ENCODE results near the gene NANS.
"Not testable (repeated sequence)": the region's sequence is repeated elsewhere in the genome, so short reads cannot be mapped to it uniquely, and the experiment has no call there.

NANS gene

DNA sequence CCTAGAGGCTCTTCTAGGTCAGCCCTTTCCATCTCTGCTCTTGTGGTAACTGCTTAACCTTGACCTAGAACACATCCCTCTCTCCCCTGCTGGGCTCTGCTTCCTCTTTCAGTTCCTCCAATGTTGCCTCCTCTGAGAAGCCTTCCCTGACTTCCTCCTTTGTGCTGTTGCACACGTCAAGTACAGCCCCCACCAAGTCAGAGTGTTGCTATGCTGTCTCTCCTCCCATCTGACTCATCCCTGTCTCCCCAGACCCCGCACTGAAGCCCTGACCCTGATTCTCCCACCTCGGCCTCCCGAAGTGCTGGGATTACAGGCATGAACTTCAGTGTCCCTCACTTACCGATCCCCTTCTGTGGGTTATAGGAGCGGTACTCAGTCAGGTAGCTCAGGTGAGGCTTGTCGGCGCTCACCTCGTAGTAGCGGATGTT is 72.9 kb downstream of the NANS start:
- no peak overlapping the region for H3K27ac ChIP-seq
- no peaks in the 10 kb centered on the region for H3K27me3 ChIP-seq (ENCODE audit: insufficient read depth, low read depth, severe bottlenecking)
- H3K36me3 ChIP-seq = peaks cover 81% of the 10 kb centered on the region
- TF ChIP-seq, protein P1, sequence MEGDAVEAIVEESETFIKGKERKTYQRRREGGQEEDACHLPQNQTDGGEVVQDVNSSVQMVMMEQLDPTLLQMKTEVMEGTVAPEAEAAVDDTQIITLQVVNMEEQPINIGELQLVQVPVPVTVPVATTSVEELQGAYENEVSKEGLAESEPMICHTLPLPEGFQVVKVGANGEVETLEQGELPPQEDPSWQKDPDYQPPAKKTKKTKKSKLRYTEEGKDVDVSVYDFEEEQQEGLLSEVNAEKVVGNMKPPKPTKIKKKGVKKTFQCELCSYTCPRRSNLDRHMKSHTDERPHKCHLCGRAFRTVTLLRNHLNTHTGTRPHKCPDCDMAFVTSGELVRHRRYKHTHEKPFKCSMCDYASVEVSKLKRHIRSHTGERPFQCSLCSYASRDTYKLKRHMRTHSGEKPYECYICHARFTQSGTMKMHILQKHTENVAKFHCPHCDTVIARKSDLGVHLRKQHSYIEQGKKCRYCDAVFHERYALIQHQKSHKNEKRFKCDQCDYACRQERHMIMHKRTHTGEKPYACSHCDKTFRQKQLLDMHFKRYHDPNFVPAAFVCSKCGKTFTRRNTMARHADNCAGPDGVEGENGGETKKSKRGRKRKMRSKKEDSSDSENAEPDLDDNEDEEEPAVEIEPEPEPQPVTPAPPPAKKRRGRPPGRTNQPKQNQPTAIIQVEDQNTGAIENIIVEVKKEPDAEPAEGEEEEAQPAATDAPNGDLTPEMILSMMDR (IDR thresholded peaks at IDR 0.05; ENCODE audit: low read depth, low read length) = no peak
- H3K9me3 ChIP-seq (ENCODE audit: severe bottlenecking) = no peaks in the 10 kb centered on the region
- no peak overlapping the region for H3K4me3 ChIP-seq (ENCODE audit: low read depth, low read length)
- DNase-seq = no peak

DNA sequence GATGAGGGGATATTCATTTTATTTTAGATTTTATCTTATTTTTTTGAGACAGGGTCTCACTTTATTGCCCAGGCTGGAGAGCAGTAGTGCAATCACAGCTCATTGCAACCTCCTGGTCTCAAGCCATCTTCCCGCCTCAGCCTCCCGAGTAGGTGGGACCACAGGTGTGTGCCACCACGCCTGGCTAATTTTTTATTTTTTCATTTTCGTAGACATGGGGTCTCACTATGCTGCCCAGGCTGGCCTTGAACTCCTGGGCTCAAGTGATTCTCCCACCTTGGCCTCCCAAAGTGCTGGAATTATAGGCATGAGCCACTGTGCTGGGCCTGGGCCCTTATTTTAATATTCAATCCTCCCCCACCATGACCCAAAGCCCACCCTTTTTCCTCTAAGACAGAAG is 73.5 kb downstream of the NANS start:
- H3K27me3 ChIP-seq (ENCODE audit: insufficient read depth, low read depth, severe bottlenecking); H3K9me3 ChIP-seq (ENCODE audit: severe bottlenecking); H3K4me3 ChIP-seq (ENCODE audit: low read depth, low read length); H3K27ac ChIP-seq; DNase-seq: not testable (repeated sequence)
- peaks cover 81% of the 10 kb centered on the region for H3K36me3 ChIP-seq

DNA sequence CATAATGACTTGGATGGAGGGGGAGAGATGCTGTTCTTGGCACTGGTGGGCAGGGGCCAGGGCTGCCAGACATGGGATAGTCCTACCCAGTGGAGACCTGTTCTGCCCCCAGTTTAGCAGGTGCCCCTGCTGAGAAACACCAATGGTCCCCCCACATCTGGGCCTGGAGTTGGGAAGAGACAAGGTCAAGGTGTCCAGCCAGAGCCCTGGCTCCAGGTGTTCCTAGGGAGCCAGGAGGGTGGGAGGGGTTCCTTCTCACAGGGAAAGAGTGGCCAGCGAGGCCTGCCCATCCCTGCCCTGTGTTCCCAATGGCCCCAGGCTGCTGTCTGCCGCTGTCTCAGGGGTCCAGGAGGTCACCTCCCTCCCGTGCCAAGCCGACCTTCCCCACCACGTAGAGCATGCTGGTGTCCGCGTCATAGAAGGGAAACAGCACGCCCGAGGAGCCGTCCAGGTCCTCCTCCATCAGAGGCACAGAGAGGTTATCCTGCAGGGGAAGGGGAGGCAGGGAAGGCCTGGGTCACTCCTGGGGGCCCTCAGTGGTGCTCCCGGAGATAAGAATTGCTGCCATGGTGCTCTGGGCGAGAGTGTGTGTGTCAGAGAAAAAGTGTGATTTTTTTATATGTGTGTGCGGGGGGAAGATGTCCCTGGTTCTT is 74.2 kb downstream of the NANS start:
- peaks cover 82% of the 10 kb centered on the region for H3K36me3 ChIP-seq
- no peaks in the 10 kb centered on the region for H3K27me3 ChIP-seq (ENCODE audit: insufficient read depth, low read depth, severe bottlenecking)
- DNase-seq = no peak
- TF ChIP-seq, protein P1 (IDR thresholded peaks at IDR 0.05; ENCODE audit: low read depth, low read length) = no peak
- H3K9me3 ChIP-seq (ENCODE audit: severe bottlenecking) = no peaks in the 10 kb centered on the region
- H3K4me3 ChIP-seq (ENCODE audit: low read depth, low read length) = no peak overlapping the region
- H3K27ac ChIP-seq = no peak overlapping the region

DNA sequence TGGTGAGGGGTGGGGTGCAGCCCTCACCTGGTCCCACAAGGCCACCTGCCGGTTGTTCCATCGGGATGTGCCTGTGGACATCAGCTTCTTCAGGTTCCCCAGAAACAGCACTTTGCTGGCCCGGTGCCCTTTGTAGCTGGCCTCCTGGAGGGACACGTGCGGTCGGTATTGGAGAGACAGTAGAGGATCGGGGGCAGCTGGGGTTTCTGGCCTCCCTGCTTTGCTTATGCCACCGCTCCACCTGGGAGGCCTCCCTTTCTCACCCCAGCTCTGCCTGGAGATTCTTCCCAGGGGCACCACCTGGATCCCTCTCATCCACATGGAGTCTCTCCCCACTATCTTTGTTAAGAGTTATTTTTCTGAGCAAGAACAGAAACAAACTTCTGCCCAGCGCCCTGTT is 75.6 kb downstream of the NANS start:
- DNase-seq = no peak
- no peaks in the 10 kb centered on the region for H3K27me3 ChIP-seq (ENCODE audit: insufficient read depth, low read depth, severe bottlenecking)
- no peaks in the 10 kb centered on the region for H3K9me3 ChIP-seq (ENCODE audit: severe bottlenecking)
- H3K27ac ChIP-seq = no peak overlapping the region
- H3K36me3 ChIP-seq = peaks cover 82% of the 10 kb centered on the region
- H3K4me3 ChIP-seq (ENCODE audit: low read depth, low read length) = no peak overlapping the region
- TF ChIP-seq, protein P1 (IDR thresholded peaks at IDR 0.05; ENCODE audit: low read depth, low read length) = no peak
